Gastroesophageal sphincter (tissue), 4 donors: Measurements from ENCODE around the gene AUNIP. TPM values are rescaled to one million over a fixed set of nuclear protein-coding genes. Genes with fewer than 3 reads are reported as not detected.
A peak's percentile ranks its signal among the peaks of the same experiment; 100 is the strongest.

Experiments used
- ATAC-seq: fragments of 150-250 bp; one replicate; pipeline ENCODE4 v1.9.1; 2016; ENCODE audit warnings: mild to moderate bottlenecking, moderate library complexity
- H3K27ac ChIP-seq, 4 donors: fragments of 200-600 bp; sonication (generic) in 3 of 4; 1 replicate in 3 of 4; 2 replicates in 1 of 4; pipeline ENCODE4 v1.5.1; 2016 to 2019
- H3K27me3 ChIP-seq: fragments of 200-600 bp; sonication (generic); one replicate; pipeline ENCODE4 v1.5.1; 2019
- H3K36me3 ChIP-seq, 2 donors: fragments of 200-600 bp; sonication (generic); one replicate each; pipeline ENCODE4 v1.5.1; 2019; ENCODE audit warnings: control low read depth in 1 of 2
- H3K4me1 ChIP-seq, 3 donors: fragments of 200-600 bp; sonication (generic); 1 replicate in 2 of 3; 2 replicates in 1 of 3; pipeline ENCODE4 v1.5.1; 2016 to 2019; ENCODE audit warnings: control low read depth in 2 of 3
- H3K4me3 ChIP-seq, 2 donors: fragments of 200-600 bp; sonication (generic); one replicate each; pipeline ENCODE4 v1.5.1; 2019; ENCODE audit warnings: mild to moderate bottlenecking in 1 of 2, moderate library complexity in 1 of 2
- H3K9me3 ChIP-seq, 3 donors: fragments of 200-600 bp; sonication (generic); one replicate each; pipeline ENCODE4 v1.5.1; 2017 to 2019; ENCODE audit warnings: control low read depth in 2 of 3
- CTCF ChIP-seq, 4 experiments: fragments of 200-600 bp in 2 of 4; fragments of 450-650 bp in 2 of 4; sonication (generic) in 1 of 4; IDR thresholded peaks; one replicate each; pipeline ENCODE4 v1.5.1; 2017 to 2019; ENCODE audit warnings: antibody characterized with exemption in 4 of 4, mild to moderate bottlenecking in 2 of 4, moderate library complexity in 2 of 4
- EP300 ChIP-seq: sonication (generic); formaldehyde crosslinking; IDR thresholded peaks from one replicate; pipeline ENCODE4 v1.6.1; 2017; ENCODE audit warnings: antibody characterized with exemption, mild to moderate bottlenecking
- POLR2A ChIP-seq, 2 donors: fragments of 450-650 bp; IDR thresholded peaks; one replicate each; pipeline ENCODE4 v1.6.1; 2017; ENCODE audit warnings: antibody characterized with exemption in 2 of 2, mild to moderate bottlenecking in 2 of 2, moderate library complexity in 1 of 2
- POLR2AphosphoS5 ChIP-seq: sonication (generic); formaldehyde crosslinking; IDR thresholded peaks from one replicate; pipeline ENCODE4 v1.6.1; 2017; ENCODE audit warnings: antibody characterized with exemption
- WGBS, 2 donors: methylation state at CpG; one replicate each; pipeline ENCODE4 v1.1.5; 2018; ENCODE audit warnings: low coverage in 1 of 2; 5-methylcytosine and 5-hydroxymethylcytosine counted together
- small RNA-seq, 4 donors: library from RNA; depleted of rRNA; stranded (forward); fragments of <200 nt; gene quantifications; one replicate each; pipeline ENCODE3, GENCODE V24; 2016
- total RNA-seq, 4 donors: library from RNA; depleted of rRNA; stranded (reverse); fragments of >200 nt; gene quantifications; one replicate each; pipeline ENCODE4 v1.1.0, GENCODE V29; 2016

Gene AUNIP
- total RNA-seq, 4 donors from 2014 or later = 0.52 to 1.1 TPM; not detected in 2

DNA sequence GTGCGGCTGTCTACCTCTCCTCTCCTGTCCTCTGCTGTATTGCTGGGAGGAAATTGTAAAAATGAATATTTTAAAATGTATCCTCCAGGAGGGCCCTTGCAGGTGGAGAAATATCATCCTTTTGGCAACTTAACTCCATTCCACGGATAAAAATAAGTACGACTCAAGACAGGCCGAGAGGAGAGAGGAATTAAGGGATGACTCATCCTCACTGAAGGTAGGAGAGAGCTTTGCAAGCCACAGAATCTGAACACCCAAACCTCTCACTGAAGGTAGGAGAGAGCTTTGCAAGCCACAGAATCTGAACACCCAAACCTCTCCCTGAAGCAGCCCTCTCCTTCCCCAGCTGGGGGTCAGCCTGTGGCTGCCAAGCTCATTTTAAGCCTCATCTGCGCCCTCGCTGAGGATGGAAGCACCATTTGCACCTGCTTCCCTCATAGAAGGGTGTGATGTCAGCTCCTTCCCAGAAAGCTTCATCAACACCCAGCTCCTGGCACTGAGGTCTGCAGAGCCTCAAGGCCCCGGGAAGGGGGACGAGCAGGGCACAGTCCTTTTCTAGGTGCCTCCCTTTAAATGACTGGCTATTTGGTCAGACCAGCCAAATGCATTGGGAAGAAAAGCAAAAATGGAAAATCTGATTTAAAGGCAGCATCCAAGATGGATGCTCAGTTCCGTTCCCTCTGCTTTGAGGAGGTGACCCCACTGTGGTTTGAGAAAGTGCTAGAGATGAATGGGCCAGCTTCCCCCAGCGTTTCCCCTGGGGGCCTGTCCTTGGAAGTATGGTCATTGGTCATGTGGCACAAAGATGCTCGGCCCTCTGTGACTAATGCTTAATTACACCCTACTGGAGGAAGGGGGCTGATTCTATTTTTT is 72.1 kb downstream of the AUNIP start:
- ATAC-seq = peak; percentile 52
- Histone ChIP-seq H3K36me3 (peaks cover 0 to 24% of the 10 kb centered on the region in 2 donors), H3K27me3 (no peaks in the 10 kb centered on the region), H3K27ac (peak overlapping the region in 3 of 4 donors; percentile 55 to 65 (median 56)), H3K4me1 (peaks cover 0 to 43% (median 22%) of the 10 kb centered on the region in 3 donors), H3K4me3 (no peak overlapping the region), H3K9me3 (no peaks in the 10 kb centered on the region)
- WGBS, 2 donors = 0 to 39% methylated on average over 4 of the region's 11 CpGs
- TF ChIP-seq POLR2AphosphoS5 (no peak), CTCF (IDR thresholded peaks at IDR 0.05) (no peak), POLR2A (IDR thresholded peaks at IDR 0.05) (no peak), EP300 (no peak)

DNA sequence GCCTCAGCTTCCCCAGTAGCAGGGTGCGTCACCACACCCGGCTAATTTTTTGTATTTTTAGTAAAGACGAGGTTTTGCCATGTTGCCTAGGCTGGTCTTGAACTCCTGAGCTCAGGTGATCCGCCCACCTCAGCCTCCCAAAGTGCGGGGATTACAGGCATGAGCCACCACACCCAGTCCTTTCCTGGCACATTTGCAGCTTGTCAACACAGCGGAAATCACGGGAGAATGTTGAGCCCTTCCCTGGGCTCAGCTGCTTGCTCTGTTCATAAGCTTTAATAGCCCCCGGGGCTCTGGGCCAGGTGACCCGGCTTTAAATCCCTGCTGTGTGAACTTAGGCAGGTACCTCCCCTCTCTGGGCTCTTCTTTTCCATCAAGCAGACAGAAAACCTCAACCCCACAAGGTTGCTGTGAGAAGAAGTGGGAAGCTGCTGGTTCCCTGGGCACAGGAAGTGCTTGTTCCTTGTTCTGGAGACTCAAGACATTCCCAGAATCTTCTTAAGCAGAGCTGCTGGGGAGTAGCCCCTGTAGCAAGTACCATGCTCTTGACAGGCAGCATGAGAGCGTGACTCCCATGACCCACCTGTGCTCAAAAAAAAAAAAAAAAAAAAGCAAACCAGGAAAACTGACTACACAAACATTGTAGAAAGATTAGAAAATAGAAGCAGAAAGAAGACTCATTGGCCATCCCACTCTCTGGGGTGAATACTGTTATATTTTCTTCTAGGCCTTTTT is 73.8 kb downstream of the AUNIP start:
- Histone ChIP-seq H3K9me3 (no peaks in the 10 kb centered on the region), H3K4me3 (no peak overlapping the region), H3K4me1 (peaks cover 0 to 43% (median 22%) of the 10 kb centered on the region in 3 donors), H3K27ac (peak overlapping the region in 3 of 4 donors; percentile 56 to 70 (median 65)), H3K36me3 (peaks cover 0 to 24% of the 10 kb centered on the region in 2 donors), H3K27me3 (no peaks in the 10 kb centered on the region)
- ATAC-seq = no peak
- TF ChIP-seq EP300 (no peak), POLR2AphosphoS5 (no peak), CTCF (IDR thresholded peaks at IDR 0.05) (no peak), POLR2A (IDR thresholded peaks at IDR 0.05) (no peak)
- WGBS, 2 donors = 90 to 100% methylated on average over 2 to 3 of the region's 10 CpGs

DNA sequence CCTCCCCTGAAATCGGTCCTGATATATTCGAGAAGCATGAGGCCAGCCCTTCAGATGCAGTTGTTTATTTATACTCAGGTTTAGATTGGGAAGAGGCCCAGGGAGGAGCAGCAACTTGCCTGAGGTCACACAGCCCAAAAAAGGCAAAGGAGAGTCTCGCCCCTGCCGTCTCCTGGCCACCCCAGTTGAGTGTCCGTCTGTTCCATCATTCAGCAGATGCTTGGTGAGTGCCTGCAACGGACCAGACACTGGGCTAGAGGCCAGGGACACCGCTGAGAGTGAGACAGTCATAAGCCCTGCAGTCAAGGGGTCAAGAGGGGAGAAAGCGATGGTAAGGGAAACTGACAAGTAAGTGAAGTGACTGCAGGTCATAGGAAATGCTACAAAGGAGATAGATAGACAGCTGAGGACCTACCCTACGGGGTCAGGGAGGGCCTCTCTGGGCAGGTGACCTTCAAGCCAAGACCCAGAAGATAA is 74.6 kb downstream of the AUNIP start:
- ATAC-seq = no peak
- Histone ChIP-seq H3K27ac (peak overlapping the region in 3 of 4 donors; percentile 56 to 70 (median 65)), H3K36me3 (peaks cover 0 to 24% of the 10 kb centered on the region in 2 donors), H3K27me3 (no peaks in the 10 kb centered on the region), H3K4me3 (no peak overlapping the region), H3K4me1 (peaks cover 0 to 43% (median 22%) of the 10 kb centered on the region in 3 donors), H3K9me3 (no peaks in the 10 kb centered on the region)
- TF ChIP-seq CTCF (IDR thresholded peaks at IDR 0.05) = no peak
- no peak for TF ChIP-seq POLR2AphosphoS5
- TF ChIP-seq POLR2A (IDR thresholded peaks at IDR 0.05) = no peak
- TF ChIP-seq EP300 = no peak
- whole genome bisulfite sequencing, 2 donors = 32 to 42% methylated on average over 6 to 9 of the region's 9 CpGs

Small RNA genes within 50 kb of the gene (small RNA-seq; reads per million reads assigned to genes)
- gene AL033528.1 (0 reads per million in 4 donors), gene RF00019 (0 reads per million in 4 donors), gene SNRPFP2 (0 reads per million in 4 donors)

Other genes starting within 250 kb of the AUNIP start
- 10 to 100 TPM; 20.0 to 38.1 (median 27.8) TPM for gene MAN1C1, start 242.7 kb downstream of the AUNIP start, total RNA-seq
- gene SELENON, start 59.3 kb downstream of the AUNIP start, total RNA-seq = 10 to 100 TPM; 33.5 to 82.8 (median 39.4) TPM
- gene MTFR1L, start 39.5 kb downstream of the AUNIP start, total RNA-seq = 100 to 1,000 TPM in 2 of 4 donors, 10 to 100 TPM in 2; 83.2 to 128 (median 101) TPM
- gene PAQR7, start 16.3 kb upstream of the AUNIP start, total RNA-seq = 10 to 100 TPM in 1 of 4 donors, 1 to 10 TPM in 3; 6.5 to 13.7 (median 7.8) TPM
- gene STMN1, start 47.0 kb upstream of the AUNIP start, total RNA-seq = 10 to 100 TPM; 12.2 to 30.0 (median 14.6) TPM
- gene PAFAH2, start 138.6 kb upstream of the AUNIP start, total RNA-seq = 10 to 100 TPM in 1 of 4 donors, 1 to 10 TPM in 3; 6.6 to 12.2 (median 8.5) TPM
- under 1 TPM in 3 of 4 donors, not detected in 1; 0.08 to 0.81 (median 0.31) TPM for gene EXTL1, start 162.3 kb upstream of the AUNIP start, total RNA-seq
- not detected for gene SLC30A2, start 186.7 kb upstream of the AUNIP start, total RNA-seq
- gene TRIM63, start 208.2 kb upstream of the AUNIP start, total RNA-seq = 1 to 10 TPM in 2 of 4 donors, under 1 TPM in 2; 0.15 to 2.3 (median 0.82) TPM